Measurements from ENCODE around the gene PLA2G6.
"Not testable (repeated sequence)": the region's sequence is repeated elsewhere in the genome, so short reads cannot be mapped to it uniquely, and the experiment has no call there.

Gene PLA2G6

GRCh38 chr22:38191055-38191454 lies 9.4 kb upstream of the PLA2G6 start:
- no peak for DNase-seq

- no peak for DNase-seq
These were observed 9.0 kb upstream of the PLA2G6 start for GRCh38 chr22:38190581-38190980.

- no peak for DNase-seq
These were observed 7.5 kb upstream of the PLA2G6 start for GRCh38 chr22:38189104-38189503.

- peak; percentile 68 for DNase-seq
These were observed 6.0 kb upstream of the PLA2G6 start for GRCh38 chr22:38187413-38188212.

GRCh38 chr22:38186429-38186828 lies 4.8 kb upstream of the PLA2G6 start:
- DNase-seq, result no peak

GRCh38 chr22:38184788-38185187 lies 3.2 kb upstream of the PLA2G6 start:
- no peak for DNase-seq

- no peak for DNase-seq
These were observed 683 bp downstream of the PLA2G6 start for GRCh38 chr22:38180841-38181452.

GRCh38 chr22:38178605-38178937 lies 3.1 kb downstream of the PLA2G6 start:
- DNase-seq, result not testable (repeated sequence)

- peak; percentile 22 for DNase-seq
These were observed 3.6 kb downstream of the PLA2G6 start for GRCh38 chr22:38177926-38178604.

- not testable (repeated sequence) for DNase-seq
These were observed 4.1 kb downstream of the PLA2G6 start for GRCh38 chr22:38177571-38177925.

- no peak for DNase-seq
These were observed 4.6 kb downstream of the PLA2G6 start for GRCh38 chr22:38177044-38177443.

- no peak for DNase-seq
These were observed 5.4 kb downstream of the PLA2G6 start for GRCh38 chr22:38176170-38176741.

- DNase-seq, result no peak
These were observed 6.2 kb downstream of the PLA2G6 start for GRCh38 chr22:38175206-38176118.

GRCh38 chr22:38174626-38175025 lies 7.0 kb downstream of the PLA2G6 start:
- no peak for DNase-seq

GRCh38 chr22:38173641-38173906 lies 8.1 kb downstream of the PLA2G6 start:
- DNase-seq, result no peak

GRCh38 chr22:38172832-38173640 lies 8.6 kb downstream of the PLA2G6 start:
- DNase-seq, result no peak

GRCh38 chr22:38171927-38172831 lies 9.5 kb downstream of the PLA2G6 start:
- no peak for DNase-seq

GRCh38 chr22:38170469-38170868 lies 11.2 kb downstream of the PLA2G6 start:
- no peak for DNase-seq

- no peak for DNase-seq
These were observed 12.5 kb downstream of the PLA2G6 start for GRCh38 chr22:38169116-38169515.

GRCh38 chr22:38167988-38168407 lies 13.6 kb downstream of the PLA2G6 start:
- peak; percentile 79 for DNase-seq
